Kidney capillary endothelial cell (primary cell): ENCODE measurements around the gene RMDN2.

Source experiments
- DNase-seq: peaks from one replicate; pipeline ENCODE4 v3.0.0-alpha.2; 2018; ENCODE audit warnings: low spot score

Gene RMDN2

GRCh38 chr2:38045811-38046210, 120.7 kb downstream of the RMDN2 start:
- no peak for DNase-seq

- DNase-seq, result no peak
Observed at GRCh38 chr2:38056216-38056615, 131.1 kb downstream of the RMDN2 start.

DNA sequence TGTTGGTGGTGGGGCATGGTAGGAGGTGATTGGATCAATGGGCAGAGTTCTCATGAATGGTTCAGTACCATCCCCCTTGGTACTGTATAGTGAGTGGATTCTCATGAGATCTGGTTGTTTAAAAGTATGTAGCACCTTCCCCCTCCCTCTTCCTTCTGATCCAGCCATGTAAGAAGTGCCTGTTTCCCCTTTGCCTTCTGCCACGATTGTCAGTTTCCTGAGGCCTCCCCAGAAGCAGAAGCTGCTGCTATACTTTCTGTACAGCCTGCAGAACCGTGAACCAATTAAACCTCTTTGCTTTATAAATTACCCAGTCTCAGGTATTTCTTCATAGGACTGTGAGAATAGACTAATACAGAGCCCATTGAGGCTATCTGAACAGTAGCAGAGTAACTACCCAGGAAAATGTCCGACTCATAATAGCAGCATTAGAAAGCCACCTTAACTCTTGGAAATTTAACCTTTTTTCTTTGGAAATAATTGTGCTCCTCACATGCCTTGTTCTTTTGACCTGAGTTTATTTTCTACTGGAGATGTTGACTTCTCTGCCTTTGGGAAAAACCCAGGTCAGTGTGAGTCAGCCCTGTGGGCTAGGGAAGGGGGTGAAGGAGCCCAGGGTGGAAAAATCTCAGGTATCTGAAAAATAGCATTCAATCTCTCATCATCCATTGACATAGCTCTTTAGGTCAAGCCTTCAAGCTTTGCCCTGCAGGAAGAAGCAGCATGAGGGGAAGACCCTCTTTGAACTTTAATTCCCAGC, 132.7 kb downstream of the RMDN2 start:
- no peak for DNase-seq

DNA sequence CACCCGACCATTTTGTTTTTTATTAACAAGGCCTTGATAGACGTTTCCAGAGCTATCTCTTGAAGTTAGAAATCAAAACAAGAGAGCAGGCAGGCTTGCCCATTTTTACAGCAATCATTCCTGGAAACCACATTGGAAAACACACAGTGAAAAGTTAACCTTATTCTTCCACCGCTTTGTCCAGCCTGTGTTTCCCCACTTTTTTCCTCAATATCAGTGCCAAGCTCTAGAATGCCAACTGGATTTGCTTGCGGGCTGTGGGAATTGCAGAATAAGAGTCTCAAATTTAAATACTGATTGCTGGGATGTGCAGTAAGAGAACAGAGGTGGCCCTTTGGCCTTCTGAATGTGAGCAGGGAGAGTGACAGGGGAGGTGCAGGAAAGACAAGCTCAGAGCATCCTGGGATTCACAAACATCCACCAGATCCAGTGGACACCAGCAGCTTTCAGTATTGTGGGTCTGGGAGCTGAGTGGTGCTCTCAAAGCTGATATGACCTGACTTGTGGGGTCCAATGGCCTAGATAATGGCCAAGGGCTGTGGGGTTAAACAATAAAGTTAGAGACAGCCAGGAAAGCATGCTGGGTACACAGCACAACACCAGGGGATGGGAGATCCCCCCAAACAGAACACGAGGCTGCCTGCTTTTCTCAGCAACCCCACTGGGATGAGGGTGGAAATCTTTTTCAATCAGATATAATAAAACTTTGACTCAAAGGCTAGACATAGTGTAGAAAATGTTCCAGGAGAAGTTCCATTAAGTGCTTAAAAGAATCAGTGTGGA, 135.3 kb downstream of the RMDN2 start:
- no peak for DNase-seq

- no peak for DNase-seq
Observed at GRCh38 chr2:38064801-38065501, 139.9 kb downstream of the RMDN2 start.

DNA sequence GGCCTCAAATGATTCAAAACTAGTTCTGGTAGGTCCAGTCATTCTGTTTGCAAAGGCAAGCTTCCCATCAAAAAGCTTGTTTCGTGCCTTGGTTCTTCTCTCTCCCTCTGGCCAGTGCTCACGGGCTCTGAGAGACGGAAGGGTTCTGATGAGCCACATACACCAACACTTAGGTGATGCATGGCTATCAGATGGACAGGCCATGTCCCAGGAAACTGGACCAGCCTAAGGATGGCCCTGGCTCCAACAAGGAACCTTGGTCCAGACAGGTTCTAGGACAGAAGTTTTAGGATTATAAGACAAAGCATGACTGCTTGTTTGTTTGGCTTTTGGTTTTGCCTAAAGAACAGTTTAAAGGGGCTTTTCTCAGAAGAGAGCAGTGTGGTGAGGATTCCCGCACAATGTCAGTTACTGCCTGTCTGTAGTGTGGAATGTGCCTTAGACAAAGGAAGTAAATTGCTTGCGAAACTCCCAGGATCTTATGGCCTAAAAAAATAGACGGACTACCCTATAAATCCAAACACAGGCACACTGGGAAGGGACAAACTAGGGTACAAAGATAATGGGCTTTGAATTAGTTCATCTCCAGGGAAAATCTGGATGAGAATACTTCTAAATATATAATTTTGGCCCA, 140.5 kb downstream of the RMDN2 start:
- DNase-seq, result no peak

GRCh38 chr2:38066421-38067115, 141.5 kb downstream of the RMDN2 start:
- DNase-seq, result no peak
